DMS153 treated with DMSO at 0.1 percent for 48 hours (cell line): Measurements from ENCODE around the gene TICRR.

Experiments
- DNase-seq: peaks from one replicate; lab custom pipeline; 2025; ENCODE audit not compliant: unreplicated experiment; lab: John Stamatoyannopoulos, UW

Gene TICRR

GRCh38 chr15:89628806-89629715 is 53.8 kb downstream of the TICRR start:
- no peak for DNase-seq

GRCh38 chr15:89629829-89630228 is 54.6 kb downstream of the TICRR start:
- DNase-seq: no peak

GRCh38 chr15:89630260-89630659 is 55.0 kb downstream of the TICRR start:
- no peak for DNase-seq

- DNase-seq: no peak
Observed at GRCh38 chr15:89630974-89631901, 56.0 kb downstream of the TICRR start.

- DNase-seq: no peak
Observed at GRCh38 chr15:89631902-89632264, 56.6 kb downstream of the TICRR start.

- DNase-seq: no peak
Observed at GRCh38 chr15:89632563-89633430, 57.5 kb downstream of the TICRR start.

- no peak for DNase-seq
Observed at GRCh38 chr15:89633585-89633984, 58.3 kb downstream of the TICRR start.

- no peak for DNase-seq
Observed at GRCh38 chr15:89640245-89640644, 65.0 kb downstream of the TICRR start.

GRCh38 chr15:89641053-89641452 is 65.8 kb downstream of the TICRR start:
- DNase-seq: no peak

- no peak for DNase-seq
Observed at GRCh38 chr15:89642106-89642505, 66.8 kb downstream of the TICRR start.

GRCh38 chr15:89645680-89646079 is 70.4 kb downstream of the TICRR start:
- no peak for DNase-seq

GRCh38 chr15:89646416-89647141 is 71.3 kb downstream of the TICRR start:
- no peak for DNase-seq

- DNase-seq: no peak
Observed at GRCh38 chr15:89647191-89647851, 72.1 kb downstream of the TICRR start.

GRCh38 chr15:89648106-89649012 is 73.1 kb downstream of the TICRR start:
- DNase-seq: no peak

- no peak for DNase-seq
Observed at GRCh38 chr15:89649013-89649625, 73.8 kb downstream of the TICRR start.

GRCh38 chr15:89649716-89650115 is 74.4 kb downstream of the TICRR start:
- no peak for DNase-seq

GRCh38 chr15:89652131-89652530 is 76.9 kb downstream of the TICRR start:
- no peak for DNase-seq

GRCh38 chr15:89652666-89653065 is 77.4 kb downstream of the TICRR start:
- DNase-seq: no peak
